ENCODE measurements around the gene MACF1.

- TF ChIP-seq POLR2A (IDR thresholded peaks at IDR 0.05; ENCODE audit: low read depth, low read length) (no peak), POLR2AphosphoS5 (IDR thresholded peaks at IDR 0.05; ENCODE audit: low read depth, low read length) (no peak), TAF1 (IDR thresholded peaks at IDR 0.05; ENCODE audit: low read depth, low read length) (no peak), POU2F2 (IDR thresholded peaks at IDR 0.05; ENCODE audit: low read depth, low read length) (no peak), PAX5 (IDR thresholded peaks at IDR 0.05; ENCODE audit: insufficient read depth, low read length, severe bottlenecking) (no peak)
Observed at GRCh38 chr1:39272798-39273469, 68.4 kb downstream of the MACF1 start.

Measured in GM12891 (cell line).